GM19438 (cell line): ENCODE data around the gene ARMC3.
A peak's percentile ranks its signal among the peaks of the same experiment; 100 is the strongest.
"Not testable (repeated sequence)": the region's sequence is repeated elsewhere in the genome, so short reads cannot be mapped to it uniquely, and the experiment has no call there.

Experiments
- ATAC-seq: cut with Tn5 transposase; IDR thresholded peaks from one replicate; pipeline ENCODE4 v1.9.1; 2021; ENCODE audit warnings: low read depth; ENCODE audit not compliant: unreplicated experiment

The ARMC3 gene

DNA sequence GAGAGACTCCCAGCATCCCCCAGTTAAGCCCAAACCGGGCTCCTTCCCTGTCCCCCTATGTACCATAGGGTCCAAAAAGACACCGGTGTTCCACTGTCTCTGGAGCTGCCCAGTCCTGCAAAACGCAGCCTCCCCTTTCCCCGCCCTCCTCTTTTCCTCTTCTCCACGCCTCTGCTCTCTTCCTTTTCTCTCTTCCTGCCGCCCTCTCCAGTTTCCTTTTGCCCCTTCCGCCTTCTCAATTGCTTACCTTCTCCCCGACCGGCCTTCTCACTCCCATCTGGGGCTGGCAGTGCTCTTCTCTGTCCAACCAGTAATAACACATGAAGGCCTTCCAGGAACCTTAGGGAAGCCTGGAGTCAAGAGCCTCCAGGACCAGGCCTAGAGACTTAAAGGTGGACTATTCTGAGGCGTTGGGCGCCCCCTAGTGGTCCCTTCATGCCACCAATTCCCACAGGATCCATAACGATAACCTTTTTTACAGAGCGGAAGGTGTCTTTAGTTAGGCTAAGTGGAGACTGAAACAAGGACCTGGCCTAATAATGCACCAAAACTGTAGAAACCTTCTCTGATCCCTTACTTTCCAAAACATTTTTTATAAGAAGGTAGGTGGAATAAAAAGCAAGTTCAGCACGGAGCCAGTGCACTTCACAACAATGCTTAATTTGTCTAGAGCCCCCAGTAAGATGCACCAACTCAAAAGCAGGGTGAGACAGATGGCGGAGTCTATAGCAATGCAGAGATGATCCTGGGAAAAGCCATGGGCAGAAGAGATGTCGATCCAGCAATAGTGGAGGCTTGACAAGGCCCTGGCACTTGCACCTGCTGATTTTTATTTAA lies 140.3 kb downstream of the ARMC3 start:
- peak; percentile 46 for ATAC-seq

GRCh38 chr10:23069019-23069815 lies 141.4 kb downstream of the ARMC3 start:
- ATAC-seq, result no peak

DNA sequence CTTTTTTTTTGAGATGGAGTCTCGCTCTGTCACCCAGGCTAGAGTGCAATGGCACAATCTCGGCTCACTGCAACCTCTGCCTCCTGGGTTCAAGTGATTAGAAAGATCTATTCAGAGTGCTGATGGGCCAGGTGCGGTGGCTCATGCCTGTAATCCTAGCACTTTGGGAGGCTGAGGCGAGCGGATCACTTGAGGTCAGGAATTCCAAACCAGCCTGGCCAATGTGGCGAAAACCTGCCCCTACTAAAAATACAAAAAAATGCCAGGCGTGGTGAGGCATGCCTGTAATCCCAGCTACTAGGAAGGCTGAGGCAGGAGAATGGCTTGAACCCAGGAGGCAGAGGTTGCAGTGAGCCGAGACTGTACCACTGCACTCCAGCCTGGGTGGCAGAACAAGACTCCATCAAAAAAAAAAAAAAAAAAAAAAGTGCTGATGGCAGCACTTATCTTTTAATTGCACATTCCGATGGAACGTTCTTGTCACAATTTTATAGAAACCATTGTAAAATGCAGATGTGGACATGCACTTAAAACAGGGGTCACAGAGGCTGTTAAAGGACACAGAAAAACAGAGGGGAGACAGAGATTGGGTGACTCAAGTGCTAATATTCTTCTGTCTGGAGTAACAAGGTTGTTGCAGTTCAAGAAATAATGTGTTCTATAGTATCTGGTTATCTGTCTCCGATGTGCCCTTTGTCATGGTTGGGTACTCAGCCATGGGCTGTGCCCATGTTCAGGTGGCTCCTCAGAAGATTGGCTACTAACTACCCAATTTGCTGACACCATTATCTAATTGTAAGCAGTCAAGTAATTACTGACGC lies 142.4 kb downstream of the ARMC3 start:
- not testable (repeated sequence) for ATAC-seq

- ATAC-seq, result peak; percentile 70
Observed at GRCh38 chr10:23070913-23071218, 143.0 kb downstream of the ARMC3 start.

- ATAC-seq, result not testable (repeated sequence)
Observed at GRCh38 chr10:23072593-23072992, 144.7 kb downstream of the ARMC3 start.

DNA sequence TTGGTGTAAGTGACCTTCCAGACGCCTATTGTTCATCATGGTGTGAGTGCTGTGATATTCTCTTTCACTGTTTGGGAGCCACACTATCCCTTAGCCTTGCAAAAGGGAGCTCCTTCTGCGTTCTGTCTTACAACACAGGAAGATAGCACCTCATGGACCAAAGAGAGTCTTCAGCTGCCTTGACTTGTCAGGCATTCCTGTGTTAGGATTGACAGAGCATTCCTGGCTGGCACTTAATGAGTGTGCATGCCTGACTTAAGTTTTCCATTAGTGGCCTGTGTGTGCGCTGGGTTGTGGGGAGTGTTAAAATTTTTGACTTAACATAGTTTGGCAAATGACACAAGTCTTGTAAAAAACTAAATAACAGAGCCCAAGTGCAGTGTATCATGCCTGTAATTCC lies 145.7 kb downstream of the ARMC3 start:
- no peak for ATAC-seq

- ATAC-seq, result no peak
Observed at GRCh38 chr10:23075672-23076071, 147.8 kb downstream of the ARMC3 start.

- no peak for ATAC-seq
Observed at GRCh38 chr10:23078114-23078513, 150.3 kb downstream of the ARMC3 start.

DNA sequence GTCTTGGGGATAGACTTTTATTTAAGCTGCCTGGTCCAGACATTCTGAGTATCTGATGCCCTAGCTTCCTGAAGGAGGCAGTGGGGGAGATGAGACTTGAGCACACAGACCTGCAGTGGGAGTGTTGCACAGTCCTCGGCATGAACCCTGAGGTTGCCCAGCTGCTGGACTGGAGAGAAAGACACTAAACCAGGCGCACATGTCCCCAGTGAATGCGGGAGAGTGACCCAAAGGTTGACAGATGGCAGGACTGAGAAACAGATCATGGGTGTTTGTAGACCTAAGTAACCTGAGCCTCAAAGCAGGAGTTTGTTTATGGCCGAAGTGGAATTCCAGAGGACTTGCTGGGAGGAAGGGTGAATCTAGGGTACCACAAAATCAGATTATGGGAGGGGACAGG lies 151.8 kb downstream of the ARMC3 start:
- no peak for ATAC-seq

DNA sequence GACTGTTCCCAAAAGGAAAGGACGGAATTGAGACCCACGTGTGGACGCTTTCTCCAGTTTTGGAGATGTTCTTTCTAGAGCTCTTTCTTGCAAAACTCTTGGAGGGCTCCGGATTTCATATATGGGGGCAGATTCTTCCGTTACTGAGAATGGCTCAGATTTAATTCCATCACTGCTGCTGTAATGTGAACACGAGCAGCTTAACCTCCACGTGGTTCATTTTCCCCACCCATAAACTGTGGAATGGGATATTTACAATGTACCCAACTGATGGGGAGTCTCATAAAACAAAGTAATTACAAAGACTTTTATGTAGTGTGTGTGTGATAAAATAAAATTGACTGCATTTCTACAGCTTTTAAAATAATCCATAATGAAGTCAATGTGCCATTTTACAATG lies 152.4 kb downstream of the ARMC3 start:
- ATAC-seq, result no peak

- no peak for ATAC-seq
Observed at GRCh38 chr10:23081221-23081750, 153.4 kb downstream of the ARMC3 start.

GRCh38 chr10:23081891-23082290 lies 154.0 kb downstream of the ARMC3 start:
- ATAC-seq, result no peak
